GM21528 (cell line): ENCODE data around the gene CCDC85B.
"Not testable (repeated sequence)": the region's sequence is repeated elsewhere in the genome, so short reads cannot be mapped to it uniquely, and the experiment has no call there.

Experiments
- ATAC-seq: cut with Tn5 transposase; IDR thresholded peaks from one replicate; pipeline ENCODE4 v1.9.1; 2021; ENCODE audit warnings: mild to moderate bottlenecking, moderate library complexity; ENCODE audit not compliant: unreplicated experiment, low FRiP score

The CCDC85B gene

GRCh38 chr11:65884716-65885092, 5.8 kb upstream of the CCDC85B start:
- no peak for ATAC-seq

GRCh38 chr11:65885231-65885630, 5.2 kb upstream of the CCDC85B start:
- no peak for ATAC-seq

- no peak for ATAC-seq
Observed at GRCh38 chr11:65885808-65886536, 4.5 kb upstream of the CCDC85B start.

GRCh38 chr11:65886826-65887722, 3.4 kb upstream of the CCDC85B start:
- ATAC-seq: no peak

- ATAC-seq: peak; percentile 1
Observed at GRCh38 chr11:65887723-65888162, 2.7 kb upstream of the CCDC85B start.

- ATAC-seq: peak; percentile 38
Observed at GRCh38 chr11:65888163-65888814, 2.2 kb upstream of the CCDC85B start, which contains the start of gene FIBP. TSS of gene FIBP (minus strand) at chr11:65888471. CDS start at chr11:65888418, 53 bp downstream.

GRCh38 chr11:65891219-65892136, 1.0 kb downstream of the CCDC85B start:
- no peak for ATAC-seq

- ATAC-seq: not testable (repeated sequence)
Observed at GRCh38 chr11:65892137-65892540, 1.7 kb downstream of the CCDC85B start.

- no peak for ATAC-seq
Observed at GRCh38 chr11:65892661-65893317, 2.3 kb downstream of the CCDC85B start.

GRCh38 chr11:65894034-65894591, 3.6 kb downstream of the CCDC85B start:
- ATAC-seq: no peak

- ATAC-seq: no peak
Observed at GRCh38 chr11:65895482-65895981, 5.1 kb downstream of the CCDC85B start.

GRCh38 chr11:65896034-65896999, 5.8 kb downstream of the CCDC85B start:
- no peak for ATAC-seq

- ATAC-seq: no peak
Observed at GRCh38 chr11:65897020-65897471, 6.6 kb downstream of the CCDC85B start.

- no peak for ATAC-seq
Observed at GRCh38 chr11:65898656-65899355, 8.3 kb downstream of the CCDC85B start.

- no peak for ATAC-seq
Observed at GRCh38 chr11:65899356-65900124, 9.1 kb downstream of the CCDC85B start.
